GM19467 (cell line): ENCODE results near the gene TRAFD1.

Source experiments
- ATAC-seq: cut with Tn5 transposase; IDR thresholded peaks from one replicate; pipeline ENCODE4 v1.9.1; 2021; ENCODE audit warnings: mild to moderate bottlenecking, moderate library complexity; ENCODE audit not compliant: unreplicated experiment

TRAFD1 gene

DNA sequence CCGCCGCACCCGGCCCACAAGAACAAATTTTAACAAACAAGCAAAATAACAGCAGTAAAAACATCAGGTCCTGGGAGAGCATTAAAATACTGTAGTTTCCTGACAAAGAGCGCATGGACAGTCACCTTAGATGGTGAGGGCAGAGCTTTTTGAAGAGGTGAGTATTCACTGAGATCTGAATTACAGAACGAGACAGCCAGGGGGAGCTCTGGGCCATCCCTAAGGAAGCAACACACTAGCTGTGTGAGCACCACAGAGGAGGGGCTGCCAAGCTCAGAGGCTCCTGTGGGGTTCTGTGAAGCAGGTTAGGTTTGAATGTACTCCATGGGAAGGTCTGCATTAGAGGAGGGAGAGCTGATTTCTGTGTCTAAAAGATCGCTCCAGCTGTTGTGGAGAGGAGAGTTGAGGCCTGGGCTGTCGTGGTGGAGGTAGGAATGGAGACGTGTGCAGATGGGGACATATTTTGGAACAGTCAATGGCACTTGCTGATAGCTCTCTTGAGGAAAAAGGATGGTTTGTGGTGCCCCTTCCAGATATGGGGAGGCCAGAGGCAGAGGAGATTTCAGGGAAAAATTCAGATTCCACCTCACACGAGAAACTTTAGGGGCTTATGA lies 72.9 kb downstream of the TRAFD1 start:
- peak; percentile 79 for ATAC-seq

DNA sequence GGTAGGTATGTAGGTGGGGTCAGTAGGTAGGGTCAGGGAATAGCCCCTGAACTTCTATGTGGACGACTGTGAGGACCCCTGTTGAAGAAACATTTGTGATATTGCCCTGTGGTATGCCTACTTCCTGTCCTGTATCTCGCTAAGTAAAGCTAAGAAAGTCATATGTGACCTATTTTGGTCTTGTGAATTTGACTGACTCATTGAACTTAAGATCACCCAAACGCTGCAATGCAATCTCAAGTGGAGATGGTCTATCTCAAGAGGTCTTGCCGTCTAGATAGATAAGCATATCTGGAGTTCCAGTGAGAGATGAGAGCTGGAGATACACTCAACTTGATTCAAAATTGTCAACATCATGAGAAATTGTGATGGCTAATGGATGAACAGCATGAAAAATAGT lies 73.8 kb downstream of the TRAFD1 start:
- ATAC-seq: no peak
